GM13977 (cell line): Measurements from ENCODE around the gene NFIA.

Source experiments
- DNase-seq: peaks from one replicate; pipeline ENCODE4 v3.0.0; 2012; ENCODE audit warnings: low spot score
- CTCF ChIP-seq: IDR thresholded peaks from 2 replicates; pipeline ENCODE4 v1.5.1; 2012; ENCODE audit warnings: mild to moderate bottlenecking, control low read depth; ENCODE audit not compliant: insufficient read depth; ENCODE audit errors: extremely low read depth, missing control alignments
- in situ Hi-C: fragments of 300-500 bp; cut with MboI; formaldehyde crosslinking; loops from one replicate; pipeline ENCODE4 v1.12.0; 2022; ENCODE audit warnings: low sequenced_read_pairs, low pct_unique_long_range_greater_than_20kb, mixed read lengths, inconsistent platforms; ENCODE audit not compliant: unreplicated experiment

Gene NFIA

GRCh38 chr1:61284248-61284854 lies 202.0 kb downstream of the NFIA start:
- in situ Hi-C loops: no loop called here
- DNase-seq: no peak
- no peak for TF ChIP-seq CTCF

GRCh38 chr1:61284936-61285335 lies 202.6 kb downstream of the NFIA start:
- in situ Hi-C loops: no loop called here
- no peak for TF ChIP-seq CTCF
- DNase-seq: no peak

- in situ Hi-C loops: no loop called here
- DNase-seq: no peak
- TF ChIP-seq CTCF: no peak
Measured at GRCh38 chr1:61285371-61285885, 203.1 kb downstream of the NFIA start.

- TF ChIP-seq CTCF: no peak
- DNase-seq: no peak
- in situ Hi-C loops: no loop called here
Measured at GRCh38 chr1:61287014-61287413, 204.7 kb downstream of the NFIA start.

- DNase-seq: no peak
- TF ChIP-seq CTCF: no peak
- in situ Hi-C loops: no loop called here
Measured at GRCh38 chr1:61287734-61288133, 205.4 kb downstream of the NFIA start.

- DNase-seq: no peak
- TF ChIP-seq CTCF: no peak
- in situ Hi-C loops: no loop called here
Measured at GRCh38 chr1:61289232-61290098, 207.1 kb downstream of the NFIA start.
